ENCODE measurements around the gene PLA2R1.
"Not testable (repeated sequence)": the region's sequence is repeated elsewhere in the genome, so short reads cannot be mapped to it uniquely, and the experiment has no call there.

Gene PLA2R1

GRCh38 chr2:160038662-160039061 lies 23.8 kb downstream of the PLA2R1 start:
- DNase-seq (ENCODE audit: low spot score in 2 of 2); H3K4me3 Mint-ChIP-seq; H3K27ac Mint-ChIP-seq (ENCODE audit: low read depth); ATAC-seq (replicated peaks; ENCODE audit: extremely low read depth, poor library complexity, severe bottlenecking); H3K4me1 Mint-ChIP-seq; H3K9me3 Mint-ChIP-seq; H3K36me3 Mint-ChIP-seq (ENCODE audit: insufficient read depth): not testable (repeated sequence)
- peaks cover 26% of the 10 kb centered on the region for H3K27me3 Mint-ChIP-seq

- no peak overlapping the region for H3K27ac Mint-ChIP-seq (ENCODE audit: low read depth)
- no peak overlapping the region for H3K4me3 Mint-ChIP-seq
- ATAC-seq (replicated peaks; ENCODE audit: extremely low read depth, poor library complexity, severe bottlenecking) (no peak), DNase-seq (ENCODE audit: low spot score in 2 of 2) (no peak)
- peaks cover 10% of the 10 kb centered on the region for H3K27me3 Mint-ChIP-seq
- H3K36me3 Mint-ChIP-seq (ENCODE audit: insufficient read depth): no peaks in the 10 kb centered on the region
- H3K4me1 Mint-ChIP-seq: no peaks in the 10 kb centered on the region
- H3K9me3 Mint-ChIP-seq: no peaks in the 10 kb centered on the region
Observed at GRCh38 chr2:160036736-160037135, 25.7 kb downstream of the PLA2R1 start.

GRCh38 chr2:160035125-160035524 lies 27.3 kb downstream of the PLA2R1 start:
- no peaks in the 10 kb centered on the region for H3K4me1 Mint-ChIP-seq
- no peak for ATAC-seq (replicated peaks; ENCODE audit: extremely low read depth, poor library complexity, severe bottlenecking)
- no peak overlapping the region for H3K27ac Mint-ChIP-seq (ENCODE audit: low read depth)

GRCh38 chr2:160034396-160034795 lies 28.0 kb downstream of the PLA2R1 start:
- no peak for ATAC-seq (replicated peaks; ENCODE audit: extremely low read depth, poor library complexity, severe bottlenecking)
- DNase-seq (ENCODE audit: low spot score in 2 of 2): no peak

More at GRCh38 chr2:160035125-160035524, 27.3 kb downstream of the PLA2R1 start:
- Mint-ChIP-seq H3K4me3 (no peak overlapping the region), H3K27me3 (no peaks in the 10 kb centered on the region), H3K36me3 (ENCODE audit: insufficient read depth) (no peaks in the 10 kb centered on the region), H3K9me3 (no peaks in the 10 kb centered on the region)
- no peak for DNase-seq (ENCODE audit: low spot score in 2 of 2)

GRCh38 chr2:160033732-160034392 lies 28.6 kb downstream of the PLA2R1 start:
- H3K4me1 Mint-ChIP-seq: no peaks in the 10 kb centered on the region
- no peaks in the 10 kb centered on the region for H3K36me3 Mint-ChIP-seq (ENCODE audit: insufficient read depth)
- ATAC-seq (replicated peaks; ENCODE audit: extremely low read depth, poor library complexity, severe bottlenecking): no peak
- H3K27me3 Mint-ChIP-seq: peaks cover 5% of the 10 kb centered on the region
- DNase-seq (ENCODE audit: low spot score in 2 of 2): no peak
- no peaks in the 10 kb centered on the region for H3K9me3 Mint-ChIP-seq
- H3K4me3 Mint-ChIP-seq: no peak overlapping the region
- no peak overlapping the region for H3K27ac Mint-ChIP-seq (ENCODE audit: low read depth)

More at GRCh38 chr2:160034396-160034795, 28.0 kb downstream of the PLA2R1 start:
- Mint-ChIP-seq H3K4me1 (no peaks in the 10 kb centered on the region), H3K27me3 (no peaks in the 10 kb centered on the region), H3K4me3 (no peak overlapping the region), H3K27ac (ENCODE audit: low read depth) (no peak overlapping the region), H3K9me3 (no peaks in the 10 kb centered on the region), H3K36me3 (ENCODE audit: insufficient read depth) (no peaks in the 10 kb centered on the region)

GRCh38 chr2:160029270-160029628 lies 33.2 kb downstream of the PLA2R1 start:
- H3K27ac Mint-ChIP-seq (ENCODE audit: low read depth): no peak overlapping the region
- DNase-seq (ENCODE audit: low spot score in 2 of 2) (no peak), ATAC-seq (replicated peaks; ENCODE audit: extremely low read depth, poor library complexity, severe bottlenecking) (no peak)
- no peaks in the 10 kb centered on the region for H3K9me3 Mint-ChIP-seq
- no peaks in the 10 kb centered on the region for H3K36me3 Mint-ChIP-seq (ENCODE audit: insufficient read depth)
- H3K27me3 Mint-ChIP-seq: peaks cover 31% of the 10 kb centered on the region
- no peak overlapping the region for H3K4me3 Mint-ChIP-seq
- no peaks in the 10 kb centered on the region for H3K4me1 Mint-ChIP-seq

GRCh38 chr2:160028431-160029269 lies 33.8 kb downstream of the PLA2R1 start:
- no peaks in the 10 kb centered on the region for H3K36me3 Mint-ChIP-seq (ENCODE audit: insufficient read depth)
- H3K4me1 Mint-ChIP-seq: no peaks in the 10 kb centered on the region
- no peaks in the 10 kb centered on the region for H3K9me3 Mint-ChIP-seq
- peaks cover 31% of the 10 kb centered on the region for H3K27me3 Mint-ChIP-seq
- ATAC-seq (replicated peaks; ENCODE audit: extremely low read depth, poor library complexity, severe bottlenecking) (no peak), DNase-seq (ENCODE audit: low spot score in 2 of 2) (no peak)
- H3K4me3 Mint-ChIP-seq: no peak overlapping the region
- H3K27ac Mint-ChIP-seq (ENCODE audit: low read depth): no peak overlapping the region

GRCh38 chr2:160022162-160022561 lies 40.3 kb downstream of the PLA2R1 start:
- no peak overlapping the region for H3K4me3 Mint-ChIP-seq
- no peaks in the 10 kb centered on the region for H3K36me3 Mint-ChIP-seq (ENCODE audit: insufficient read depth)
- H3K4me1 Mint-ChIP-seq: no peaks in the 10 kb centered on the region
- no peak overlapping the region for H3K27ac Mint-ChIP-seq (ENCODE audit: low read depth)
- H3K27me3 Mint-ChIP-seq: peaks cover 29% of the 10 kb centered on the region
- no peak for ATAC-seq (replicated peaks; ENCODE audit: extremely low read depth, poor library complexity, severe bottlenecking)
- DNase-seq (ENCODE audit: low spot score in 2 of 2): no peak
- H3K9me3 Mint-ChIP-seq: no peaks in the 10 kb centered on the region

- ATAC-seq (replicated peaks; ENCODE audit: extremely low read depth, poor library complexity, severe bottlenecking): no peak
- Mint-ChIP-seq H3K9me3 (no peaks in the 10 kb centered on the region), H3K36me3 (ENCODE audit: insufficient read depth) (no peaks in the 10 kb centered on the region), H3K27ac (ENCODE audit: low read depth) (no peak overlapping the region), H3K27me3 (peaks cover 36% of the 10 kb centered on the region), H3K4me1 (no peaks in the 10 kb centered on the region), H3K4me3 (no peak overlapping the region)
- no peak for DNase-seq (ENCODE audit: low spot score in 2 of 2)
Observed at GRCh38 chr2:160019374-160020090, 42.9 kb downstream of the PLA2R1 start.

GRCh38 chr2:160015746-160016145 lies 46.7 kb downstream of the PLA2R1 start:
- H3K36me3 Mint-ChIP-seq (ENCODE audit: insufficient read depth): no peaks in the 10 kb centered on the region
- ATAC-seq (replicated peaks; ENCODE audit: extremely low read depth, poor library complexity, severe bottlenecking) (no peak), DNase-seq (ENCODE audit: low spot score in 2 of 2) (no peak)
- peaks cover 51% of the 10 kb centered on the region for H3K27me3 Mint-ChIP-seq
- H3K4me3 Mint-ChIP-seq: no peak overlapping the region
- H3K9me3 Mint-ChIP-seq: no peaks in the 10 kb centered on the region
- no peaks in the 10 kb centered on the region for H3K4me1 Mint-ChIP-seq
- no peak overlapping the region for H3K27ac Mint-ChIP-seq (ENCODE audit: low read depth)

- H3K36me3 Mint-ChIP-seq (ENCODE audit: insufficient read depth): no peaks in the 10 kb centered on the region
Observed at GRCh38 chr2:160014227-160014626, 48.2 kb downstream of the PLA2R1 start.

GRCh38 chr2:160010361-160011145 lies 51.9 kb downstream of the PLA2R1 start:
- Mint-ChIP-seq H3K4me1 (no peaks in the 10 kb centered on the region), H3K9me3 (no peaks in the 10 kb centered on the region), H3K4me3 (no peak overlapping the region), H3K27ac (ENCODE audit: low read depth) (no peak overlapping the region), H3K36me3 (ENCODE audit: insufficient read depth) (no peaks in the 10 kb centered on the region), H3K27me3 (peaks cover 76% of the 10 kb centered on the region)
- ATAC-seq (replicated peaks; ENCODE audit: extremely low read depth, poor library complexity, severe bottlenecking) (no peak), DNase-seq (ENCODE audit: low spot score in 2 of 2) (no peak)

More at GRCh38 chr2:160014227-160014626, 48.2 kb downstream of the PLA2R1 start:
- Mint-ChIP-seq H3K27ac (ENCODE audit: low read depth) (no peak overlapping the region), H3K4me1 (no peaks in the 10 kb centered on the region), H3K27me3 (peaks cover 53% of the 10 kb centered on the region), H3K9me3 (no peaks in the 10 kb centered on the region), H3K4me3 (no peak overlapping the region)
- DNase-seq (ENCODE audit: low spot score in 2 of 2): no peak
- no peak for ATAC-seq (replicated peaks; ENCODE audit: extremely low read depth, poor library complexity, severe bottlenecking)

All from central memory CD8-positive, alpha-beta T cell (primary cell).